ENCODE data around the gene POLR2L. TPM values are rescaled to one million over a fixed set of nuclear protein-coding genes. Genes with fewer than 3 reads are reported as not detected.

POLR2L gene
- total and polyA plus RNA-seq, 10 donors: 24.6 to 131 (median 66.2) TPM

- Histone ChIP-seq H3K27me3 (replicated peaks in 1 of 7) (no peaks in the 10 kb centered on the region), H3K4me3 (peak within 1 kb of the TSS; percentile 58 to 97 (median 84)), H3K9me3 (no peaks in the 10 kb centered on the region), H3K4me1 (peaks cover 16 to 47% (median 40%) of the 10 kb centered on the region in 6 donors), H3K27ac (peak within 1 kb of the TSS; percentile 74 to 100 (median 98)), H3K36me3 (peaks cover 0 to 47% (median 24%) of the 10 kb centered on the region in 6 donors)
- intact Hi-C loops (cut with DNase I; ENCODE audit: low total_unique reads): no loop called here
- 28 to 55% (median 32%) methylated on average over 10 to 20 of the region's 20 CpGs for WGBS, 5 donors
- TF ChIP-seq POLR2A (IDR thresholded peaks at IDR 0.05): no peak
- TF ChIP-seq CTCF (IDR thresholded peaks at IDR 0.05 in 8 of 11, conservative IDR thresholded peaks at IDR 0.05 in 3 of 11): no peak
- no peak for TF ChIP-seq POLR2AphosphoS5 (IDR thresholded peaks at IDR 0.05)
- peak; percentile 79 for DNase-seq
Observed at GRCh38 chr11:818396-819128, 23.8 kb downstream of the POLR2L start, which contains the start of gene PNPLA2. Gene PNPLA2 (plus strand): TSS chr11:818914. CDS start chr11:819719, 805 bp downstream.

GRCh38 chr11:816433-816779 is 25.9 kb downstream of the POLR2L start:
- H3K9me3 ChIP-seq: no peaks in the 10 kb centered on the region
- no peak for TF ChIP-seq CTCF (IDR thresholded peaks at IDR 0.05 in 8 of 11, conservative IDR thresholded peaks at IDR 0.05 in 3 of 11)
- TF ChIP-seq POLR2A (IDR thresholded peaks at IDR 0.05): no peak
- no peak for TF ChIP-seq POLR2AphosphoS5 (IDR thresholded peaks at IDR 0.05)
- DNase-seq: no peak
- intact Hi-C loops (cut with DNase I; ENCODE audit: low total_unique reads): no loop called here
- no peak overlapping the region for H3K27ac ChIP-seq
- peaks cover 0 to 47% (median 29%) of the 10 kb centered on the region in 6 donors for H3K36me3 ChIP-seq
- WGBS, 5 donors: 81 to 87% (median 86%) methylated on average over 11 of the region's 11 CpGs
- no peaks in the 10 kb centered on the region for H3K27me3 ChIP-seq (replicated peaks in 1 of 7)
- no peak overlapping the region for H3K4me3 ChIP-seq
- H3K4me1 ChIP-seq: peaks cover 14 to 43% (median 35%) of the 10 kb centered on the region in 6 donors

GRCh38 chr11:815675-816432 is 26.5 kb downstream of the POLR2L start:
- WGBS, 5 donors: 85 to 96% (median 89%) methylated on average over 8 to 11 of the region's 11 CpGs
- H3K9me3 ChIP-seq: no peaks in the 10 kb centered on the region
- DNase-seq: no peak

More at GRCh38 chr11:815675-816432, 26.5 kb downstream of the POLR2L start:
- Histone ChIP-seq H3K27ac (no peak overlapping the region), H3K36me3 (peaks cover 0 to 48% (median 31%) of the 10 kb centered on the region in 6 donors), H3K4me3 (no peak overlapping the region), H3K27me3 (replicated peaks in 1 of 7) (no peaks in the 10 kb centered on the region), H3K4me1 (peaks cover 14 to 43% (median 35%) of the 10 kb centered on the region in 6 donors)
- no peak for TF ChIP-seq CTCF (IDR thresholded peaks at IDR 0.05 in 8 of 11, conservative IDR thresholded peaks at IDR 0.05 in 3 of 11)
- TF ChIP-seq POLR2A (IDR thresholded peaks at IDR 0.05): no peak
- TF ChIP-seq POLR2AphosphoS5 (IDR thresholded peaks at IDR 0.05): no peak
- intact Hi-C loops (cut with DNase I; ENCODE audit: low total_unique reads): no loop called here

All from spleen (tissue), 11 donors.